ENCODE data around the gene CTSD. TPM values are rescaled to one million over a fixed set of nuclear protein-coding genes. Genes with fewer than 3 reads are reported as not detected.

Gene CTSD
- total and polyA plus RNA-seq, 2 of the 4 experiments (the other 2 are of a cell fraction): 39.8 to 166 TPM

DNA sequence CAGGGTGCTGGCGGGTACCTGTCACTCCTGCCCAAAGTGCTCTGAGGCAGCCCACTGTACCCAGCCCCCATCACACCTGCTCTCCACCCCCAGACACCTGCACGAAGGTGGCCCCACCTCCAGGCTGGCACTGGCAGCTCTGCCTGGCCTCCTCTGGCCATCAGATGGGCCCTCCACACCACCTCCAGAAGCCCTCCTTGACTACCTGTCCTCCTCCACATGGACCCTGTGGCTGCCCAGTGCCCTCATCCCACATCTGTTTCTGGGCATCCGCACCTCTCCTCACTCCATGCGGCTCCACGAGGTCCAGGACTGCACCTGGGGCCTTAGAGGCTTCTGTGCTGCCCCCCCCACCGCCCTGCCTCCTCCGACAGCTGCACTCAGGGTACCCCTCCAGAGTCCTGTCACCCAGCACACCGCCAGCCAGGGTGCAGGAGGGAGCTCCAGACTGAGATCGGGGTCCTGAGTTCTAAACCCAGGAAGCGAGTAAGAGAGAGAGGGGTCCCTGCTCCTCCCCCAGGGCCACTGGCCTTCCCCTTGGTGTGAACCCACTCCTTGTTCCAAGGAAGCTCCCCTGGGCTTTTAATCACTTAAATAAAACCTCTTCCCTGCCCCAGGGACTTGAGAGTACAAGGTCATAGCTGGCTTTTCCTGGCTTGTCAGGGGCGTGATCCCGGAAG lies 1.7 kb downstream of the CTSD start (continued):
- TF ChIP-seq, protein P1, sequence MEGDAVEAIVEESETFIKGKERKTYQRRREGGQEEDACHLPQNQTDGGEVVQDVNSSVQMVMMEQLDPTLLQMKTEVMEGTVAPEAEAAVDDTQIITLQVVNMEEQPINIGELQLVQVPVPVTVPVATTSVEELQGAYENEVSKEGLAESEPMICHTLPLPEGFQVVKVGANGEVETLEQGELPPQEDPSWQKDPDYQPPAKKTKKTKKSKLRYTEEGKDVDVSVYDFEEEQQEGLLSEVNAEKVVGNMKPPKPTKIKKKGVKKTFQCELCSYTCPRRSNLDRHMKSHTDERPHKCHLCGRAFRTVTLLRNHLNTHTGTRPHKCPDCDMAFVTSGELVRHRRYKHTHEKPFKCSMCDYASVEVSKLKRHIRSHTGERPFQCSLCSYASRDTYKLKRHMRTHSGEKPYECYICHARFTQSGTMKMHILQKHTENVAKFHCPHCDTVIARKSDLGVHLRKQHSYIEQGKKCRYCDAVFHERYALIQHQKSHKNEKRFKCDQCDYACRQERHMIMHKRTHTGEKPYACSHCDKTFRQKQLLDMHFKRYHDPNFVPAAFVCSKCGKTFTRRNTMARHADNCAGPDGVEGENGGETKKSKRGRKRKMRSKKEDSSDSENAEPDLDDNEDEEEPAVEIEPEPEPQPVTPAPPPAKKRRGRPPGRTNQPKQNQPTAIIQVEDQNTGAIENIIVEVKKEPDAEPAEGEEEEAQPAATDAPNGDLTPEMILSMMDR (conservative IDR thresholded peaks at IDR 0.05; ENCODE audit: low read depth, low read length): no peak
- TF ChIP-seq BHLHE40 (IDR thresholded peaks at IDR 0.05; ENCODE audit: low read depth, low read length) (no peak), POLR2A (IDR thresholded peaks at IDR 0.05; ENCODE audit: low read depth, low read length) (no peak), RAD21 (IDR thresholded peaks at IDR 0.05; ENCODE audit: low read length) (no peak), MAFK (IDR thresholded peaks at IDR 0.05; ENCODE audit: low read depth, low read length) (no peak), RCOR1 (IDR thresholded peaks at IDR 0.05; ENCODE audit: insufficient replicate concordance, low read length) (no peak)

Measured in IMR-90 (cell line).